ENCODE measurements around the gene RHOBTB1.

Gene RHOBTB1

DNA sequence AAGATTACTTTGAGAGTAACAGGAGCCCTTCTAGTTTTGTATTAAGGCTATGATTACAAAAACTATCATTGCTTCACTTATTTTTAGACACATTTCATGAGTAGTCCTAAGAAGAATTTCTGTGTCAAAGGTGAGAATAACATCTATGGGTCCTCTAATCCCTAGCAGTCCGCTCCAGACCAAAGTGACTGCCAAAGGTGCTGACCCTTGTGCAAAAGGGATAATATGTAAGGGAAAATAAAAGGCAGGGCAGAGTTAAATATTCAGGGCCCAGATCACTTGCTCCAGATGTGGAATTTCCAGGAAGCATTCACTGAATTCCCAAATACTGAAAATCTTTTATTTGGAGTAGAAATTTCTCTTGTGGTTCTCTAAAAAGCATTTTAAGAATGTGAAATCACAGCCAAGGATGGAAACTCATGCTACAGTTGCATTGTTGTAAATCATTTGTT, 29.3 kb downstream of the RHOBTB1 start:
- Histone ChIP-seq H2AFZ (ENCODE audit: low read depth, low read length) (no peak overlapping the region), H3K79me2 (ENCODE audit: insufficient read depth, low read length) (no peaks in the 10 kb centered on the region), H3K4me2 (ENCODE audit: insufficient read depth, low read length) (no peak overlapping the region), H3K27me3 (ENCODE audit: insufficient read depth, low read length, poor library complexity) (no peaks in the 10 kb centered on the region), H3K36me3 (ENCODE audit: insufficient read depth, low read length) (no peaks in the 10 kb centered on the region), H3K27ac (ENCODE audit: low read length) (no peak overlapping the region), H4K20me1 (ENCODE audit: insufficient read depth, low read length) (no peaks in the 10 kb centered on the region), H3K4me3 (ENCODE audit: low read depth in 1 of 2, low read length in 2 of 2) (no peak overlapping the region), H3K9ac (ENCODE audit: low read depth, low read length) (no peak overlapping the region), H3K4me1 (ENCODE audit: insufficient read depth, low read length) (no peaks in the 10 kb centered on the region), H3K9me3 (ENCODE audit: insufficient read depth, low read length, severe bottlenecking) (no peaks in the 10 kb centered on the region)
- ATAC-seq (ENCODE audit: insufficient read depth, low read depth): no peak
- DNase-seq: no peak
- TF ChIP-seq EZH2 (IDR thresholded peaks at IDR 0.05; ENCODE audit: borderline replicate concordance, low read depth, low read length, severe bottlenecking): no peak
- TF ChIP-seq, protein P1, sequence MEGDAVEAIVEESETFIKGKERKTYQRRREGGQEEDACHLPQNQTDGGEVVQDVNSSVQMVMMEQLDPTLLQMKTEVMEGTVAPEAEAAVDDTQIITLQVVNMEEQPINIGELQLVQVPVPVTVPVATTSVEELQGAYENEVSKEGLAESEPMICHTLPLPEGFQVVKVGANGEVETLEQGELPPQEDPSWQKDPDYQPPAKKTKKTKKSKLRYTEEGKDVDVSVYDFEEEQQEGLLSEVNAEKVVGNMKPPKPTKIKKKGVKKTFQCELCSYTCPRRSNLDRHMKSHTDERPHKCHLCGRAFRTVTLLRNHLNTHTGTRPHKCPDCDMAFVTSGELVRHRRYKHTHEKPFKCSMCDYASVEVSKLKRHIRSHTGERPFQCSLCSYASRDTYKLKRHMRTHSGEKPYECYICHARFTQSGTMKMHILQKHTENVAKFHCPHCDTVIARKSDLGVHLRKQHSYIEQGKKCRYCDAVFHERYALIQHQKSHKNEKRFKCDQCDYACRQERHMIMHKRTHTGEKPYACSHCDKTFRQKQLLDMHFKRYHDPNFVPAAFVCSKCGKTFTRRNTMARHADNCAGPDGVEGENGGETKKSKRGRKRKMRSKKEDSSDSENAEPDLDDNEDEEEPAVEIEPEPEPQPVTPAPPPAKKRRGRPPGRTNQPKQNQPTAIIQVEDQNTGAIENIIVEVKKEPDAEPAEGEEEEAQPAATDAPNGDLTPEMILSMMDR (IDR thresholded peaks at IDR 0.05; ENCODE audit: borderline replicate concordance, extremely low read depth, low read length, poor library complexity, severe bottlenecking): no peak

DNA sequence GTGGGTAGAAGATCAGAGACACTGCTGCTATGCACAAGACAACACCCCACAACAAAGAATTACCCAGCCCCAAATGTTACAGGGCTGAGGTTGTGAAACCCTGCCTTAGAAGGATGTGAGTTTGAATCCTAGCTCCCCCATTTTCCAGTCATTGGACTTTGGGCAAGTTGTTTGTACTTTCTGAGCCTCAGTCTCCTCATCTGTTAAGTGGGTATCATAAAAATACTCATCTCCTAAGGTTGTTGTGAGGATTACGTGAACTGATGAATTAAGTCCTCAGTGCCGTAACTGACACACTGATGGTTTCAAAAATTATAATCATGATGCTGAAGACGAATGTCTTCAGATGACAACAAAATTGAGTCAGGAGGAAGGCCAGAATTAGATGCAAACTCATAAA, 30.3 kb downstream of the RHOBTB1 start:
- H3K79me2 ChIP-seq (ENCODE audit: insufficient read depth, low read length): no peaks in the 10 kb centered on the region
- no peaks in the 10 kb centered on the region for H4K20me1 ChIP-seq (ENCODE audit: insufficient read depth, low read length)
- no peaks in the 10 kb centered on the region for H3K4me1 ChIP-seq (ENCODE audit: insufficient read depth, low read length)
- DNase-seq (no peak), ATAC-seq (ENCODE audit: insufficient read depth, low read depth) (no peak)
- no peak overlapping the region for H3K27ac ChIP-seq (ENCODE audit: low read length)
- no peaks in the 10 kb centered on the region for H3K9me3 ChIP-seq (ENCODE audit: insufficient read depth, low read length, severe bottlenecking)
- H3K4me3 ChIP-seq (ENCODE audit: low read depth in 1 of 2, low read length in 2 of 2): no peak overlapping the region
- H2AFZ ChIP-seq (ENCODE audit: low read depth, low read length): no peak overlapping the region
- H3K27me3 ChIP-seq (ENCODE audit: insufficient read depth, low read length, poor library complexity): no peaks in the 10 kb centered on the region
- TF ChIP-seq, protein P1 (IDR thresholded peaks at IDR 0.05; ENCODE audit: borderline replicate concordance, extremely low read depth, low read length, poor library complexity, severe bottlenecking): no peak
- no peak overlapping the region for H3K9ac ChIP-seq (ENCODE audit: low read depth, low read length)
- no peaks in the 10 kb centered on the region for H3K36me3 ChIP-seq (ENCODE audit: insufficient read depth, low read length)
- H3K4me2 ChIP-seq (ENCODE audit: insufficient read depth, low read length): no peak overlapping the region

DNA sequence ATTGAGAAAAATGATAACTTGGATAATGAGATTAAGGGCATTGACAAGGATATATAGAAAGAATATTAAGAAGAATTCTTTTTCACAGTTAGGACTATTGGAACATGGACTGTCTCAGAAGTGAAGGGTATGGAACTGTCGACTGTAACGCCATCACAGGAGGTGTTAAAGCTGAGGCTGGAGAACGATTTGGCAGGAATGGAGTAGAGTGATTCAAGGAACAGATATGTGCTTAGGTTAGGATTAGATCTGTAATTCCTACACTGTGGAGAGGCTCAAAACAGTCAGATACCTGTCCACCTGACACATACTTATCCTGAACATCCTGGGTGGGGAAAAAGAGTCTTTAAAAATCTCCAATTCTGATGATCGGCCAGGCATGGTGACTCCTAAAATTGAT, 30.9 kb downstream of the RHOBTB1 start:
- H3K79me2 ChIP-seq (ENCODE audit: insufficient read depth, low read length): no peaks in the 10 kb centered on the region
- H4K20me1 ChIP-seq (ENCODE audit: insufficient read depth, low read length): no peaks in the 10 kb centered on the region
- no peak for ATAC-seq (ENCODE audit: insufficient read depth, low read depth)
- H3K4me2 ChIP-seq (ENCODE audit: insufficient read depth, low read length): no peak overlapping the region
- no peaks in the 10 kb centered on the region for H3K9me3 ChIP-seq (ENCODE audit: insufficient read depth, low read length, severe bottlenecking)
- no peaks in the 10 kb centered on the region for H3K4me1 ChIP-seq (ENCODE audit: insufficient read depth, low read length)
- H3K36me3 ChIP-seq (ENCODE audit: insufficient read depth, low read length): no peaks in the 10 kb centered on the region
- no peak overlapping the region for H3K9ac ChIP-seq (ENCODE audit: low read depth, low read length)
- H3K27ac ChIP-seq (ENCODE audit: low read length): no peak overlapping the region
- no peak overlapping the region for H2AFZ ChIP-seq (ENCODE audit: low read depth, low read length)
- DNase-seq: no peak
- TF ChIP-seq, protein P1 (IDR thresholded peaks at IDR 0.05; ENCODE audit: borderline replicate concordance, extremely low read depth, low read length, poor library complexity, severe bottlenecking): no peak
- no peak for TF ChIP-seq EZH2 (IDR thresholded peaks at IDR 0.05; ENCODE audit: borderline replicate concordance, low read depth, low read length, severe bottlenecking)
- H3K27me3 ChIP-seq (ENCODE audit: insufficient read depth, low read length, poor library complexity): no peaks in the 10 kb centered on the region
- no peak overlapping the region for H3K4me3 ChIP-seq (ENCODE audit: low read depth in 1 of 2, low read length in 2 of 2)

DNA sequence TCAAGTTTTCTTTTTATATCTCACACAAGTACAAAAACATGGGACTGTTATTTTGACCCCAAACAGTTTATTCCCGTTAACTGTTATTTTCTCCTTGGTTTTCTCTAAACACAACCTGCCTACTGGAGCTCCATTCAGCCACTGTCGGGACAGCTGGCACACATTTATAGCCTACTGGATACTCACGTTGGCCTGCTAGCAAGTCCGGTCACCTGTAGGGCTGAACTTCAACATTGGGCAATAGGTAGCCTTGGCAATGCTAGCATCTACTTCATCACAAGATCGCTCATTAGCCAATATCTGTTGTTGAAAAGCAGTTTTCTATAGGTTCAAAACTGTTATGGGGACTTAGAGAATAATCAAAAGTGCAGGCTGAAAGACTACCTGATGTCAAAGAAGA, 32.3 kb downstream of the RHOBTB1 start:
- Histone ChIP-seq H3K27ac (ENCODE audit: low read length) (no peak overlapping the region), H3K79me2 (ENCODE audit: insufficient read depth, low read length) (no peaks in the 10 kb centered on the region), H4K20me1 (ENCODE audit: insufficient read depth, low read length) (no peaks in the 10 kb centered on the region), H3K36me3 (ENCODE audit: insufficient read depth, low read length) (peaks cover 5% of the 10 kb centered on the region; the same call in 1 of the 2 replicates), H3K9me3 (ENCODE audit: insufficient read depth, low read length, severe bottlenecking) (peaks cover 1% of the 10 kb centered on the region), H3K4me3 (ENCODE audit: low read depth in 1 of 2, low read length in 2 of 2) (no peak overlapping the region), H3K27me3 (ENCODE audit: insufficient read depth, low read length, poor library complexity) (no peaks in the 10 kb centered on the region), H2AFZ (ENCODE audit: low read depth, low read length) (no peak overlapping the region), H3K4me1 (ENCODE audit: insufficient read depth, low read length) (no peaks in the 10 kb centered on the region), H3K4me2 (ENCODE audit: insufficient read depth, low read length) (no peak overlapping the region), H3K9ac (ENCODE audit: low read depth, low read length) (no peak overlapping the region)
- no peak for DNase-seq
- no peak for ATAC-seq (ENCODE audit: insufficient read depth, low read depth)
- TF ChIP-seq EZH2 (IDR thresholded peaks at IDR 0.05; ENCODE audit: borderline replicate concordance, low read depth, low read length, severe bottlenecking): no peak
- TF ChIP-seq, protein P1 (IDR thresholded peaks at IDR 0.05; ENCODE audit: borderline replicate concordance, extremely low read depth, low read length, poor library complexity, severe bottlenecking): no peak

Data from DND-41 (cell line).